ENCODE measurements around the gene HOOK1. TPM values are rescaled to one million over a fixed set of nuclear protein-coding genes. Genes with fewer than 3 reads are reported as not detected.

The HOOK1 gene
- total RNA-seq, 2 experiments from 2014 or later: 18.1 to 19.4 TPM

DNA sequence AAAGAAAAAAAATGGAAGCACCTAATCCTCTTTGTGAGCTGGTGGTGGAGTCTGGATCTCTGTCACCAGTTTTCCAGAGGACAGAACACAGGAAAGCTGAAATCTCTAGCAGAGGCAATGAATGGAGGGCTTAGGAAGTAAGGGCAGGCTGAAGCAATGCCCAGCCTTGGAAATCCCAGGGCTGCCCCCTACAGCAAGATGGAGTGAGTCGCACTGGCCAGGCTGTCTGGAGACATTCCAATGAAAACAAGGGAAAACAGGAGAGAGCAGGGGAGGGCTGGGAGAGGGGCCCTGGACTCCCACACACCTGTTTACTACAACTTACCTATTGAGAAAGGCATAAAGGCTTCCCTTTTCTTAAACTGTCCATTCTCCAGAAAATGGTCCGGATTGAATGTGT, 85.9 kb downstream of the HOOK1 start:
- no peaks in the 10 kb centered on the region for H3K36me3 Mint-ChIP-seq (ENCODE audit: low read depth)
- TF ChIP-seq, protein P1, sequence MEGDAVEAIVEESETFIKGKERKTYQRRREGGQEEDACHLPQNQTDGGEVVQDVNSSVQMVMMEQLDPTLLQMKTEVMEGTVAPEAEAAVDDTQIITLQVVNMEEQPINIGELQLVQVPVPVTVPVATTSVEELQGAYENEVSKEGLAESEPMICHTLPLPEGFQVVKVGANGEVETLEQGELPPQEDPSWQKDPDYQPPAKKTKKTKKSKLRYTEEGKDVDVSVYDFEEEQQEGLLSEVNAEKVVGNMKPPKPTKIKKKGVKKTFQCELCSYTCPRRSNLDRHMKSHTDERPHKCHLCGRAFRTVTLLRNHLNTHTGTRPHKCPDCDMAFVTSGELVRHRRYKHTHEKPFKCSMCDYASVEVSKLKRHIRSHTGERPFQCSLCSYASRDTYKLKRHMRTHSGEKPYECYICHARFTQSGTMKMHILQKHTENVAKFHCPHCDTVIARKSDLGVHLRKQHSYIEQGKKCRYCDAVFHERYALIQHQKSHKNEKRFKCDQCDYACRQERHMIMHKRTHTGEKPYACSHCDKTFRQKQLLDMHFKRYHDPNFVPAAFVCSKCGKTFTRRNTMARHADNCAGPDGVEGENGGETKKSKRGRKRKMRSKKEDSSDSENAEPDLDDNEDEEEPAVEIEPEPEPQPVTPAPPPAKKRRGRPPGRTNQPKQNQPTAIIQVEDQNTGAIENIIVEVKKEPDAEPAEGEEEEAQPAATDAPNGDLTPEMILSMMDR (IDR thresholded peaks at IDR 0.05): no peak
- POLR2A ChIA-PET: no interaction called here

DNA sequence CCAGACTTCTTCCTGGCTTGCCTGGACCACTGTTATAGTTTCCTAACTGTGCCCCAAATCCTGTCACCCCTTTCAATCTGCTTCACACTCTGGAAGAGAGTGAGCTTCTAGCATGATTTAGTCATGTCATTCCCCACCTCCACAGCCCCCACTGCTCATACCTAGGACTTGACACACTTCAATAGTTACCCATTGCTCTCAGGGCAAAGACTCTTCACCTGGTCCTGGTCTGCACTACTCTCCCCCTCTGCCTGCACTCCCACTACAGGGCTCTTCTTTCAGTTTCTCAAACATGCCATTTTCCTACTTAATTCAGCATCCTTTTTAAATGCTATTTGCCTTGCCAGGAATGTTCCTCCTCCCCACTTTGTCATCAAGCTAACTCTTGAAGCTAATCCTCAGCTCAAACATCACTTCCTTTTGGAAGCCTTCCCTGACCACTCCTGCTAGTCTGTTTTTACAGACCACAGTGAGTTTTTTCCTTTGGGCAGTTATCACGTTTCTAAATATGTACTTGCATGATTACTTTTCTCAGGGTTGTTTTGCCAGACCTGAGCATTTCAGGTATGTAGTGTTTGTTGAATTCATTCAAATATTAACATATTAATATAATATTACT, 87.1 kb downstream of the HOOK1 start:
- no peak overlapping the region for H3K4me3 ChIP-seq (ENCODE audit: low read length)
- Mint-ChIP-seq H3K36me3 (ENCODE audit: low read depth) (peaks cover 3% of the 10 kb centered on the region), H3K9me3 (no peaks in the 10 kb centered on the region), H3K27ac (no peak overlapping the region), H3K27me3 (no peaks in the 10 kb centered on the region), H3K4me3 (no peak overlapping the region), H3K4me1 (ENCODE audit: low read depth) (no peaks in the 10 kb centered on the region)
- ATAC-seq (ENCODE audit: poor library complexity) (no peak), DNase-seq (no peak)
- POLR2A ChIA-PET: no interaction called here
- H3K9me3 ChIP-seq (ENCODE audit: control insufficient read depth in 1 of 2, insufficient read depth in 1 of 2, low read length in 2 of 2): no peaks in the 10 kb centered on the region
- no peaks in the 10 kb centered on the region for H3K27me3 ChIP-seq (ENCODE audit: control insufficient read depth in 1 of 2, insufficient read depth in 2 of 2, low read length in 2 of 2)
- intact Hi-C loops (cut with DNase I, micrococcal nuclease): loop anchor here in 1 of 2 experiments (5.0 kb wide), 1 partner anchor 45 kb away; no protein-coding TSS in a partner anchor
- H3K36me3 ChIP-seq (ENCODE audit: insufficient read depth, low read length): no peaks in the 10 kb centered on the region
- no peak overlapping the region for H3K27ac ChIP-seq (ENCODE audit: low read depth in 1 of 2, low read length in 2 of 2)
- no peaks in the 10 kb centered on the region for H3K4me1 ChIP-seq (ENCODE audit: insufficient read depth, low read length)
- CTCF ChIA-PET: no interaction called here
- TF ChIP-seq, protein P1 (IDR thresholded peaks at IDR 0.05): no peak

More for the DNA sequence above, 85.9 kb downstream of the HOOK1 start:
- no peaks in the 10 kb centered on the region for H3K9me3 Mint-ChIP-seq
- DNase-seq (no peak), ATAC-seq (ENCODE audit: poor library complexity) (no peak)
- CTCF ChIA-PET: no interaction called here
- H3K27me3 Mint-ChIP-seq: no peaks in the 10 kb centered on the region
- Histone ChIP-seq H3K27me3 (ENCODE audit: control insufficient read depth in 1 of 2, insufficient read depth in 2 of 2, low read length in 2 of 2) (no peaks in the 10 kb centered on the region), H3K27ac (ENCODE audit: low read depth in 1 of 2, low read length in 2 of 2) (no peak overlapping the region), H3K4me3 (ENCODE audit: low read length) (no peak overlapping the region), H3K9me3 (ENCODE audit: control insufficient read depth in 1 of 2, insufficient read depth in 1 of 2, low read length in 2 of 2) (no peaks in the 10 kb centered on the region), H3K36me3 (ENCODE audit: insufficient read depth, low read length) (no peaks in the 10 kb centered on the region), H3K4me1 (ENCODE audit: insufficient read depth, low read length) (no peaks in the 10 kb centered on the region)
- H3K27ac Mint-ChIP-seq: no peak overlapping the region
- no peaks in the 10 kb centered on the region for H3K4me1 Mint-ChIP-seq (ENCODE audit: low read depth)
- intact Hi-C loops (cut with DNase I, micrococcal nuclease): loop anchor here in 1 of 2 experiments (5.0 kb wide), 1 partner anchor 47 kb away; no protein-coding TSS in a partner anchor
- H3K4me3 Mint-ChIP-seq: no peak overlapping the region

DNA sequence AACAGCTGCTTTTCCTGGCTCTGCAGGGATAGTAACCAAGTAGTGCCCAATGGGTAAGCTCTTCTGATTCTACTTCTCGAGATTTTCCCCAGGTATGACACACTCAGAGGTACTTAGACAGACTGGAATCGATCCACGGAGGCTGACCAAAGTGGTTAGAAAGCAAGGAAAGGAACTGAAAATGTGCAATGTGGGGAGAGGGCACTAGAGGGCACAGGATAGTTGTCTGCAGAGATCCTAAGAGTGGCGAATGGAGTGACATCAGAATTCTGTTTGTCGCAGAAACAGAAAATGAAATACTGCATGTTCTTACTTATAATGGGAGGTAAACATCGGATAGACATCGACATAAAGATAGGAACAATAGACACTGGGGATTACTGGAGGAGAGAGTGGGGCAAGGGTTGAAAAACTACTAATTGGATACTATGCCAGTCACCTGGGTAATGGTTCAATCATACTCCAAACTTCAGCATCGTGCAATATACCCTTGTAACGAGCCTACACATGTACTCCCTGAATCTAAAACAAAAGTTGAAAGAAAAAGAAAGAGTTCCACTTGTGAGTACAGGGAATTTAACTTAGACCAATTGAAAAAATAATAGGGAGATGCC, 88.5 kb downstream of the HOOK1 start:
- ATAC-seq (ENCODE audit: poor library complexity) (no peak), DNase-seq (peak in 5 of 14 experiments; percentile 2 to 32 (median 8))
- TF ChIP-seq, protein P1 (IDR thresholded peaks at IDR 0.05): peak; percentile 32
- no peak overlapping the region for H3K27ac ChIP-seq (ENCODE audit: low read depth in 1 of 2, low read length in 2 of 2)
- no peaks in the 10 kb centered on the region for H3K27me3 ChIP-seq (ENCODE audit: control insufficient read depth in 1 of 2, insufficient read depth in 2 of 2, low read length in 2 of 2)
- Mint-ChIP-seq H3K36me3 (ENCODE audit: low read depth) (peaks cover 14% of the 10 kb centered on the region), H3K9me3 (no peaks in the 10 kb centered on the region), H3K4me3 (no peak overlapping the region), H3K4me1 (ENCODE audit: low read depth) (no peaks in the 10 kb centered on the region), H3K27ac (no peak overlapping the region), H3K27me3 (no peaks in the 10 kb centered on the region)
- no peaks in the 10 kb centered on the region for H3K9me3 ChIP-seq (ENCODE audit: control insufficient read depth in 1 of 2, insufficient read depth in 1 of 2, low read length in 2 of 2)
- ChIA-PET POLR2A (no interaction called here), CTCF (no interaction called here)
- no peaks in the 10 kb centered on the region for H3K4me1 ChIP-seq (ENCODE audit: insufficient read depth, low read length)
- H3K4me3 ChIP-seq (ENCODE audit: low read length): no peak overlapping the region
- no peaks in the 10 kb centered on the region for H3K36me3 ChIP-seq (ENCODE audit: insufficient read depth, low read length)
- intact Hi-C loops (cut with DNase I, micrococcal nuclease): loop anchor here in 1 of 2 experiments (5.0 kb wide), 1 partner anchor 44 kb away; no protein-coding TSS in a partner anchor

Data from CD4-positive, alpha-beta T cell (primary cell).